Dermis blood vessel endothelial cell (primary cell): ENCODE results near the gene ABCC10. TPM values are rescaled to one million over a fixed set of nuclear protein-coding genes. Genes with fewer than 3 reads are reported as not detected.
"Not testable (repeated sequence)": the region's sequence is repeated elsewhere in the genome, so short reads cannot be mapped to it uniquely, and the experiment has no call there.

Experiments
- DNase-seq: peaks from one replicate; pipeline ENCODE4 v3.0.0; 2010
- total RNA-seq: library from RNA; depleted of rRNA; stranded (reverse); fragments of >200 nt; gene quantifications from 2 replicates; pipeline ENCODE4 v1.2.3, GENCODE V29; 2014

Gene ABCC10
- total RNA-seq, result 19.2 and 22.0 TPM in 2 replicates

GRCh38 chr6:43427406-43428111 is at the start of gene ABCC10:
ABCC10 (plus strand) TSS chr6:43427541; CDS start chr6:43427979, 438 bp downstream.
- DNase-seq, result peak; percentile 96

- no peak for DNase-seq
Measured at GRCh38 chr6:43377710-43378229, 49.6 kb upstream of the ABCC10 start.

- DNase-seq, result no peak
Measured at GRCh38 chr6:43378631-43379030, 48.7 kb upstream of the ABCC10 start.

GRCh38 chr6:43380858-43381257 is 46.5 kb upstream of the ABCC10 start:
- not testable (repeated sequence) for DNase-seq

- no peak for DNase-seq
Measured at GRCh38 chr6:43383021-43383667, 44.2 kb upstream of the ABCC10 start.

- DNase-seq, result no peak
Measured at GRCh38 chr6:43386492-43386891, 40.8 kb upstream of the ABCC10 start.

- no peak for DNase-seq
Measured at GRCh38 chr6:43389730-43390295, 37.5 kb upstream of the ABCC10 start.

GRCh38 chr6:43390753-43391439 is 36.4 kb upstream of the ABCC10 start:
- DNase-seq, result not testable (repeated sequence)

- DNase-seq, result no peak
Measured at GRCh38 chr6:43391440-43392031, 35.8 kb upstream of the ABCC10 start.

GRCh38 chr6:43393133-43393532 is 34.2 kb upstream of the ABCC10 start:
- DNase-seq, result not testable (repeated sequence)

- no peak for DNase-seq
Measured at GRCh38 chr6:43393602-43394001, 33.7 kb upstream of the ABCC10 start.

GRCh38 chr6:43394982-43395381 is 32.4 kb upstream of the ABCC10 start:
- no peak for DNase-seq

- no peak for DNase-seq
Measured at GRCh38 chr6:43395776-43396175, 31.6 kb upstream of the ABCC10 start.

- DNase-seq, result no peak
Measured at GRCh38 chr6:43396408-43397149, 30.8 kb upstream of the ABCC10 start.

GRCh38 chr6:43399932-43400487 is 27.3 kb upstream of the ABCC10 start:
- DNase-seq, result no peak

- DNase-seq, result no peak
Measured at GRCh38 chr6:43401730-43402129, 25.6 kb upstream of the ABCC10 start.

- no peak for DNase-seq
Measured at GRCh38 chr6:43402820-43403219, 24.5 kb upstream of the ABCC10 start.

- no peak for DNase-seq
Measured at GRCh38 chr6:43405354-43405753, 22.0 kb upstream of the ABCC10 start.

- no peak for DNase-seq
Measured at GRCh38 chr6:43407296-43407695, 20.0 kb upstream of the ABCC10 start.

- DNase-seq, result no peak
Measured at GRCh38 chr6:43408259-43408658, 19.1 kb upstream of the ABCC10 start.

- DNase-seq, result not testable (repeated sequence)
Measured at GRCh38 chr6:43410776-43411175, 16.6 kb upstream of the ABCC10 start.

GRCh38 chr6:43412541-43412940 is 14.8 kb upstream of the ABCC10 start:
- DNase-seq, result no peak
